ENCODE results near the gene ASMT. TPM values are rescaled to one million over a fixed set of nuclear protein-coding genes. Genes with fewer than 3 reads are reported as not detected.
"Not testable (repeated sequence)": the region's sequence is repeated elsewhere in the genome, so short reads cannot be mapped to it uniquely, and the experiment has no call there.

The ASMT gene
- total RNA-seq, 1 experiment from 2014 or later, result not detected

- Mint-ChIP-seq H3K4me1 (ENCODE audit: low read depth, unreplicated experiment) (no peaks in the 10 kb centered on the region), H3K27me3 (ENCODE audit: unreplicated experiment) (peaks cover 22% of the 10 kb centered on the region), H3K27ac (ENCODE audit: unreplicated experiment) (no peak overlapping the region), H3K9me3 (ENCODE audit: low read depth, unreplicated experiment) (no peaks in the 10 kb centered on the region), H3K36me3 (ENCODE audit: insufficient read depth, unreplicated experiment) (peaks cover 4% of the 10 kb centered on the region), H3K4me3 (ENCODE audit: low read depth, unreplicated experiment) (no peak overlapping the region)
- DNase-seq, result no peak
- intact Hi-C loops (cut with micrococcal nuclease; ENCODE audit: unreplicated experiment), result no loop called here
- BruUV-seq (replicated peaks), result no TSS peak
- TF ChIP-seq, protein P1, sequence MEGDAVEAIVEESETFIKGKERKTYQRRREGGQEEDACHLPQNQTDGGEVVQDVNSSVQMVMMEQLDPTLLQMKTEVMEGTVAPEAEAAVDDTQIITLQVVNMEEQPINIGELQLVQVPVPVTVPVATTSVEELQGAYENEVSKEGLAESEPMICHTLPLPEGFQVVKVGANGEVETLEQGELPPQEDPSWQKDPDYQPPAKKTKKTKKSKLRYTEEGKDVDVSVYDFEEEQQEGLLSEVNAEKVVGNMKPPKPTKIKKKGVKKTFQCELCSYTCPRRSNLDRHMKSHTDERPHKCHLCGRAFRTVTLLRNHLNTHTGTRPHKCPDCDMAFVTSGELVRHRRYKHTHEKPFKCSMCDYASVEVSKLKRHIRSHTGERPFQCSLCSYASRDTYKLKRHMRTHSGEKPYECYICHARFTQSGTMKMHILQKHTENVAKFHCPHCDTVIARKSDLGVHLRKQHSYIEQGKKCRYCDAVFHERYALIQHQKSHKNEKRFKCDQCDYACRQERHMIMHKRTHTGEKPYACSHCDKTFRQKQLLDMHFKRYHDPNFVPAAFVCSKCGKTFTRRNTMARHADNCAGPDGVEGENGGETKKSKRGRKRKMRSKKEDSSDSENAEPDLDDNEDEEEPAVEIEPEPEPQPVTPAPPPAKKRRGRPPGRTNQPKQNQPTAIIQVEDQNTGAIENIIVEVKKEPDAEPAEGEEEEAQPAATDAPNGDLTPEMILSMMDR (IDR thresholded peaks at IDR 0.05; ENCODE audit: unreplicated experiment), result no peak
- CTCF ChIA-PET, result no interaction called here
Measured at GRCh38 chrX:1629244-1629643, 14.4 kb downstream of the ASMT start.

DNA sequence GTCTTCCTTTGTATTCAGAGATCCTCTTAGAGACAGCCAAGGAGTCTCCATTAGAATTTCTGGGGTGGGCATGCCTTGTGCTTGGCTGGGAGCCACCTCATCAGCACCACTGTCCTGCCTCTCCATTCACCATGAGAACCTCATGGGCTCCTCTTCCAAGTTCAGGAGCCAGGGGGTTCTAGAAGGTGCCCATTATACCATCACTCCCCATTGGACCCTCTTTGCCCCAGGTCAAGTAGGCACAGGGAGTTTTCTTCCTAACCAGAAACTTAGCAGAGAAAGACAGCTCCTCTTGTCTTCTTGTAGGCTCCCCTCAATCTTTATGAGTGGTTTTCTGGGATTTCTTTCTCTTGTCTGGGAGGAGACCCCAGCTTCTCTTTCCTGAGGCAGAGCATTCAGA, 31.1 kb downstream of the ASMT start:
- TF ChIP-seq, protein P1 (IDR thresholded peaks at IDR 0.05; ENCODE audit: unreplicated experiment), result no peak
- no peak overlapping the region for H3K27ac Mint-ChIP-seq (ENCODE audit: unreplicated experiment)
- peaks cover 12% of the 10 kb centered on the region for H3K27me3 Mint-ChIP-seq (ENCODE audit: unreplicated experiment)
- peaks cover 5% of the 10 kb centered on the region for H3K9me3 Mint-ChIP-seq (ENCODE audit: low read depth, unreplicated experiment)
- no peaks in the 10 kb centered on the region for H3K36me3 Mint-ChIP-seq (ENCODE audit: insufficient read depth, unreplicated experiment)
- no TSS peak for BruUV-seq (replicated peaks)
- no peak overlapping the region for H3K4me3 Mint-ChIP-seq (ENCODE audit: low read depth, unreplicated experiment)
- intact Hi-C loops (cut with micrococcal nuclease; ENCODE audit: unreplicated experiment), result loop anchor here (5.0 kb wide), 2 partner anchors 946 to 1171 kb away; no protein-coding TSS in a partner anchor
- CTCF ChIA-PET, result no interaction called here
- DNase-seq, result no peak
- H3K4me1 Mint-ChIP-seq (ENCODE audit: low read depth, unreplicated experiment), result no peaks in the 10 kb centered on the region

- H3K9me3 Mint-ChIP-seq (ENCODE audit: low read depth, unreplicated experiment), result peaks cover 3% of the 10 kb centered on the region
- H3K36me3 Mint-ChIP-seq (ENCODE audit: insufficient read depth, unreplicated experiment), result no peaks in the 10 kb centered on the region
- CTCF ChIA-PET, result no interaction called here
- no peak overlapping the region for H3K4me3 Mint-ChIP-seq (ENCODE audit: low read depth, unreplicated experiment)
- no peak overlapping the region for H3K27ac Mint-ChIP-seq (ENCODE audit: unreplicated experiment)
- no TSS peak for BruUV-seq (replicated peaks)
- H3K27me3 Mint-ChIP-seq (ENCODE audit: unreplicated experiment), result no peaks in the 10 kb centered on the region
- TF ChIP-seq, protein P1 (IDR thresholded peaks at IDR 0.05; ENCODE audit: unreplicated experiment), result no peak
- intact Hi-C loops (cut with micrococcal nuclease; ENCODE audit: unreplicated experiment), result loop anchor here (5.0 kb wide), 2 partner anchors 943 to 1168 kb away; no protein-coding TSS in a partner anchor
- H3K4me1 Mint-ChIP-seq (ENCODE audit: low read depth, unreplicated experiment), result no peaks in the 10 kb centered on the region
- no peak for DNase-seq
Measured at GRCh38 chrX:1649621-1650020, 34.8 kb downstream of the ASMT start.

DNA sequence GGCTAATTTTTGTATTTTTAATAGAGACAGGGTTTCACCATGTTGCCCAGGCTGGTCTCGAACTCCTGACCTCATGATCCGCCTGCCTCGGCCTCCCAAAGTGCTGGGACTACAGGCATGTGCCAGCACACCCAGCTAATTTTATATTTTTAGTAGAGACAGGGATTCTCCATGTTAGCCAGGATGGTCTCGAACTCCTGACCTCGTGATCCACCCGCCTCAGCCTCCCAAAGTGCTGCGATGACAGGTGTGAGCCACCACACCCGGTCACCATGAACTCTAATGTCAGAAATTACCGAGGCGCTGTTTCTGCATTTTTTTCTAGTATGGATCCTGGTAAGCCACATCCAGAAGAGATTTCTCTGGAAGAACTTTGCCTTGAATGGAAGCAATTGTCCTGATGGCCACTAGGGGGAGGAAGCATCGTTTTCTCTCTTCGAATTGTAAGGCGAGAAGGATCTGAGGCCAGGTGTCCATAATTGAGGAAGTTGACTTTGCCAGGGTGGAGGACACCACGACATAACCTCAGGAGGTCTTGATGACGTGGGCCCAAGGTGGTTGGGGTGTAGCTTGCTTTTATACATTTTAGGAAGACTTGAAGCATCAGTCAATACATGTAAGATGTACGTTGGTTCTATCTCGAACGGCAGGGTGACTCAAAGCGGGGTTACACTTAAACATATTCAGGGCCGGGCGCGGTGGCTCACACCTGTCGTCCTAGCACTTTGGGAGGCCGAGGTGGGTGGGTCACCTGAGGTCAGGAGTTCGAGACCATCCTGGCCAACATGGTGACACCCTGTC, 37.4 kb downstream of the ASMT start:
- H3K36me3 Mint-ChIP-seq (ENCODE audit: insufficient read depth, unreplicated experiment); H3K4me1 Mint-ChIP-seq (ENCODE audit: low read depth, unreplicated experiment); CTCF ChIA-PET; H3K4me3 Mint-ChIP-seq (ENCODE audit: low read depth, unreplicated experiment); H3K9me3 Mint-ChIP-seq (ENCODE audit: low read depth, unreplicated experiment); H3K27ac Mint-ChIP-seq (ENCODE audit: unreplicated experiment); H3K27me3 Mint-ChIP-seq (ENCODE audit: unreplicated experiment); BruUV-seq (replicated peaks); intact Hi-C loops (cut with micrococcal nuclease; ENCODE audit: unreplicated experiment): not testable (repeated sequence)
- DNase-seq, result peak; percentile 17

- H3K4me1 Mint-ChIP-seq (ENCODE audit: low read depth, unreplicated experiment), result no peaks in the 10 kb centered on the region
- TF ChIP-seq, protein P1 (IDR thresholded peaks at IDR 0.05; ENCODE audit: unreplicated experiment), result no peak
- CTCF ChIA-PET, result no interaction called here
- no peak overlapping the region for H3K27ac Mint-ChIP-seq (ENCODE audit: unreplicated experiment)
- H3K27me3 Mint-ChIP-seq (ENCODE audit: unreplicated experiment), result no peaks in the 10 kb centered on the region
- DNase-seq, result no peak
- H3K9me3 Mint-ChIP-seq (ENCODE audit: low read depth, unreplicated experiment), result peaks cover 2% of the 10 kb centered on the region
- H3K36me3 Mint-ChIP-seq (ENCODE audit: insufficient read depth, unreplicated experiment), result no peaks in the 10 kb centered on the region
- no TSS peak for BruUV-seq (replicated peaks)
- intact Hi-C loops (cut with micrococcal nuclease; ENCODE audit: unreplicated experiment), result no loop called here
- no peak overlapping the region for H3K4me3 Mint-ChIP-seq (ENCODE audit: low read depth, unreplicated experiment)
Measured at GRCh38 chrX:1656379-1656778, 41.5 kb downstream of the ASMT start.

Measured in Calu3 (cell line).